CD14-positive monocyte (primary cell): ENCODE results near the gene PCDH10. TPM values are rescaled to one million over a fixed set of nuclear protein-coding genes. Genes with fewer than 3 reads are reported as not detected.

ENCODE experiments used
- DNase-seq, 3 donors: peaks; one replicate each; pipeline ENCODE4 v3.0.0-alpha.2; 2011 to 2022
- H2AFZ ChIP-seq: 2 replicates; pipeline ENCODE4 v1.6.0; 2012; ENCODE audit warnings: mild to moderate bottlenecking, low read depth, low read length, inconsistent platforms; ENCODE audit not compliant: insufficient read depth, poor library complexity, severe bottlenecking
- H3K27ac ChIP-seq, 2 donors: 1 replicate in 1 of 2; 2 replicates in 1 of 2; pipeline ENCODE4 v1.5.1; 2012 to 2013; ENCODE audit warnings: low read length in 2 of 2, control low read depth in 1 of 2, inconsistent platforms in 1 of 2, low read depth in 1 of 2, mild to moderate bottlenecking in 1 of 2
- H3K27me3 ChIP-seq, 2 donors: one replicate each; pipeline versions ENCODE4 v1.6.0 to v1.6.1; 2011 to 2013; ENCODE audit warnings: low read length in 2 of 2; ENCODE audit not compliant: control insufficient read depth in 2 of 2, insufficient read depth in 2 of 2
- H3K36me3 ChIP-seq, 2 donors: replicated peaks in 1 of 2; 1 replicate in 1 of 2; 2 replicates in 1 of 2; pipeline versions ENCODE4 v1.5.1 to v1.6.1; 2012 to 2013; ENCODE audit warnings: low read length in 2 of 2, control low read depth in 1 of 2, inconsistent platforms in 1 of 2, mild to moderate bottlenecking in 1 of 2; ENCODE audit not compliant: insufficient read depth in 2 of 2, control insufficient read depth in 1 of 2
- H3K4me1 ChIP-seq, 2 donors: 1 replicate in 1 of 2; 2 replicates in 1 of 2; pipeline versions ENCODE4 v1.5.1 to v1.6.1; 2012 to 2013; ENCODE audit warnings: low read length in 2 of 2, control low read depth in 1 of 2, inconsistent platforms in 1 of 2, mild to moderate bottlenecking in 1 of 2, moderate library complexity in 1 of 2; ENCODE audit not compliant: insufficient read depth in 2 of 2, control insufficient read depth in 1 of 2
- H3K4me2 ChIP-seq: replicated peaks from 2 replicates; pipeline ENCODE3; 2012; ENCODE audit warnings: low read length, moderate library complexity, mild to moderate bottlenecking; ENCODE audit not compliant: poor library complexity, severe bottlenecking; ENCODE audit errors: extremely low read depth
- H3K4me3 ChIP-seq, 3 experiments: fragments of 200-600 bp in 1 of 3; sonication (generic) in 1 of 3; replicated peaks in 1 of 3; 1 replicate in 2 of 3; 2 replicates in 1 of 3; pipeline ENCODE4 v1.5.1; 2011 to 2013; ENCODE audit warnings: low read length in 3 of 3, mild to moderate bottlenecking in 3 of 3, control low read depth in 2 of 3, low read depth in 2 of 3, inconsistent platforms in 1 of 3, moderate library complexity in 1 of 3
- H3K79me2 ChIP-seq: 2 replicates; pipeline ENCODE4 v1.6.0; 2012; ENCODE audit warnings: mild to moderate bottlenecking, control low read depth, inconsistent platforms, low read length, moderate library complexity; ENCODE audit not compliant: insufficient read depth
- H3K9ac ChIP-seq: 2 replicates; pipeline ENCODE4 v1.6.0; 2017; ENCODE audit warnings: low read length, mild to moderate bottlenecking; ENCODE audit not compliant: insufficient read depth, poor library complexity, severe bottlenecking
- H3K9me3 ChIP-seq, 2 donors: replicated peaks in 1 of 2; 1 replicate in 1 of 2; 2 replicates in 1 of 2; pipeline versions ENCODE4 v1.5.1 to v1.6.1; 2012 to 2013; ENCODE audit warnings: low read length in 2 of 2, control low read depth in 1 of 2; ENCODE audit not compliant: control insufficient read depth in 1 of 2, insufficient read depth in 1 of 2
- H4K20me1 ChIP-seq: 2 replicates; pipeline ENCODE4 v1.6.0; 2012; ENCODE audit warnings: mild to moderate bottlenecking, low read length, control low read depth, moderate library complexity; ENCODE audit not compliant: insufficient read depth
- H3K27ac Mint-ChIP-seq, 7 donors: one replicate each; pipeline ENCODE4 v1.8.0; 2020; ENCODE audit warnings: mild to moderate bottlenecking in 7 of 7, mixed read lengths in 7 of 7, moderate library complexity in 6 of 7, inconsistent platforms in 2 of 7
- H3K27me3 Mint-ChIP-seq, 3 donors: one replicate each; pipeline ENCODE4 v1.8.0; 2021 to 2022; ENCODE audit warnings: low read depth in 3 of 3, mild to moderate bottlenecking in 3 of 3, mixed read lengths in 3 of 3, moderate library complexity in 3 of 3, inconsistent platforms in 1 of 3
- H3K36me3 Mint-ChIP-seq, 2 donors: one replicate each; pipeline ENCODE4 v1.8.0; 2020; ENCODE audit warnings: mixed read lengths in 2 of 2, inconsistent platforms in 1 of 2, mild to moderate bottlenecking in 1 of 2
- H3K4me1 Mint-ChIP-seq: one replicate; pipeline ENCODE4 v1.8.0; 2020; ENCODE audit warnings: mild to moderate bottlenecking, mixed read lengths
- H3K4me3 Mint-ChIP-seq, 2 donors: one replicate each; pipeline ENCODE4 v1.8.0; 2020; ENCODE audit warnings: mild to moderate bottlenecking in 2 of 2, mixed read lengths in 2 of 2, moderate library complexity in 1 of 2
- H3K9me3 Mint-ChIP-seq, 7 donors: one replicate each; pipeline ENCODE4 v1.8.0; 2020 to 2022; ENCODE audit warnings: mixed read lengths in 7 of 7, mild to moderate bottlenecking in 6 of 7, moderate library complexity in 6 of 7, inconsistent platforms in 2 of 7
- CTCF ChIP-seq: fragments of 200-600 bp; IDR thresholded peaks from one replicate; pipeline ENCODE4 v1.8.0; 2022; ENCODE audit warnings: antibody characterized with exemption, mild to moderate bottlenecking
- WGBS: methylation state at CpG from one replicate; pipeline ENCODE4 v1.1.5; 2013; ENCODE audit warnings: missing lambda C conversion rate; ENCODE audit not compliant: insufficient coverage; 5-methylcytosine and 5-hydroxymethylcytosine counted together
- intact Hi-C, 2 donors: fragments of 100-400 bp; cut with micrococcal nuclease; formaldehyde crosslinking; loops; one replicate each; pipeline versions ENCODE4 v1.15.0 to v1.15.1; 2023
- polyA plus RNA-seq, 3 donors: library from polyadenylated mRNA; depleted of rRNA in 1 of 3; unstranded in 2 of 3; stranded (reverse) in 1 of 3; fragments of 300-500 nt in 2 of 3; fragments of >200 nt in 1 of 3; fragmentation: Illumina TruSeq in 2 of 3; gene quantifications; 1 replicate in 2 of 3; 2 replicates in 1 of 3; pipeline ENCODE4 v1.2.3, GENCODE V29; 2012 to 2021

The PCDH10 gene
- polyA plus RNA-seq, 3 donors: not detected

DNA sequence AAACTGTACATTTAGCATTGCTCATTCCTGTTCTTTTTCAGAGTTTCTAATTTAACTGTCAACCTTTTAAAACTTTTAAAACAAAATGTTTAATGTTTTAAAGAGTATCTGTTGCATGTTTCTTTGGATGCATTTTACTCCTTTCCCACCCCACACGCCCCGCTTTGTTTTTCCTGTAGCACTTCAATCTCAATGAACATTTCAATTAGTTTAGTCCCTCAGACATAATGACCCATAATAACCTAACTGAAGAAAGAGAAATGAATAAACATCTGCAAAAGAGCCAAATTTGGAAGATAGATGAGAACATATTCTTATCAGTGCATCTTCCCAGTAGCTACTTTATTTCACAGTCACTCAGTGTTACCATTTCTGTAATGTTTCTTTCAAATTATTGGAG, 7.5 kb downstream of the PCDH10 start:
- no peak overlapping the region for H3K9ac ChIP-seq
- Mint-ChIP-seq H3K4me1 (no peaks in the 10 kb centered on the region), H3K36me3 (no peaks in the 10 kb centered on the region), H3K9me3 (peaks cover 0 to 3% (median 0%) of the 10 kb centered on the region in 7 donors), H3K4me3 (peak overlapping the region in 1 of 2 donors; percentile 23), H3K27ac (no peak overlapping the region), H3K27me3 (peaks cover 31 to 34% (median 32%) of the 10 kb centered on the region in 3 donors)
- no peak overlapping the region for H3K4me3 ChIP-seq
- TF ChIP-seq CTCF: no peak
- H3K36me3 ChIP-seq: no peaks in the 10 kb centered on the region
- H3K27me3 ChIP-seq: peaks cover 13 to 45% of the 10 kb centered on the region in 2 donors
- no peaks in the 10 kb centered on the region for H3K4me1 ChIP-seq
- no peaks in the 10 kb centered on the region for H3K79me2 ChIP-seq
- WGBS: no CpG with 5 or more reads among the region's 2 CpGs
- intact Hi-C loops: no loop called here
- H4K20me1 ChIP-seq: no peaks in the 10 kb centered on the region
- H3K27ac ChIP-seq: no peak overlapping the region
- H3K4me2 ChIP-seq: no peak overlapping the region
- H3K9me3 ChIP-seq: no peaks in the 10 kb centered on the region
- DNase-seq: no peak
- no peak overlapping the region for H2AFZ ChIP-seq

GRCh38 chr4:133157460-133158160, 8.5 kb downstream of the PCDH10 start:
- intact Hi-C loops: no loop called here
- WGBS: 0% methylated on average over 2 of the region's 5 CpGs

More at GRCh38 chr4:133157460-133158160, 8.5 kb downstream of the PCDH10 start:
- Histone ChIP-seq H4K20me1 (no peaks in the 10 kb centered on the region), H2AFZ (no peak overlapping the region), H3K27ac (no peak overlapping the region), H3K4me3 (no peak overlapping the region), H3K9me3 (no peaks in the 10 kb centered on the region), H3K27me3 (peaks cover 12 to 35% of the 10 kb centered on the region in 2 donors), H3K4me2 (no peak overlapping the region), H3K36me3 (no peaks in the 10 kb centered on the region), H3K79me2 (no peaks in the 10 kb centered on the region), H3K4me1 (no peaks in the 10 kb centered on the region), H3K9ac (no peak overlapping the region)
- no peaks in the 10 kb centered on the region for H3K9me3 Mint-ChIP-seq
- peaks cover 21 to 24% (median 23%) of the 10 kb centered on the region in 3 donors for H3K27me3 Mint-ChIP-seq
- H3K4me3 Mint-ChIP-seq: peak overlapping the region in 1 of 2 donors; percentile 19
- H3K4me1 Mint-ChIP-seq: no peaks in the 10 kb centered on the region
- no peak for TF ChIP-seq CTCF
- H3K27ac Mint-ChIP-seq: no peak overlapping the region
- no peak for DNase-seq
- no peaks in the 10 kb centered on the region for H3K36me3 Mint-ChIP-seq
